ENCODE measurements around the gene RENBP.

RENBP gene

GRCh38 chrX:153889123-153889522 is 55.3 kb downstream of the RENBP start:
- DNase-seq (ENCODE audit: low read depth in 2 of 2), result no peak

DNA sequence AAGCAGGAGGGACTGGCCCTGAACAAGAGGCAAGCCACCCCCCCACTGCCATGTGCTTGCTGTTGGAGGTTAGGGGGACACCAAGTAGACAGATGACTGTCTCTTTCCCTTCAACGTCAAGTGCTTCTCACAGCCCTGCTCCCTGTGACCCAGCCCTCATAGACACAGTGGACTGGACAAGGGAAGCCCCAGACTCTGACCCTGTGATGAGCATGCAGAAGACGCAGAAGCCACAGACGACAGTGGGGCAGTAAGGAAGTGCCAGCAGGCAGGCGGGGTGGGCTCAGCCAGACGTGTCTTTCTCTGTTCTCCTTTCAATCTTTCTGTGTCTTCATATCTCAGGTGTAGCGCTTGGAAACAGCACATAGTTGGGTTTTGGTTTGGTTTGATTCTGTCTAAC is 56.1 kb downstream of the RENBP start:
- DNase-seq (ENCODE audit: low read depth in 2 of 2), result no peak

DNA sequence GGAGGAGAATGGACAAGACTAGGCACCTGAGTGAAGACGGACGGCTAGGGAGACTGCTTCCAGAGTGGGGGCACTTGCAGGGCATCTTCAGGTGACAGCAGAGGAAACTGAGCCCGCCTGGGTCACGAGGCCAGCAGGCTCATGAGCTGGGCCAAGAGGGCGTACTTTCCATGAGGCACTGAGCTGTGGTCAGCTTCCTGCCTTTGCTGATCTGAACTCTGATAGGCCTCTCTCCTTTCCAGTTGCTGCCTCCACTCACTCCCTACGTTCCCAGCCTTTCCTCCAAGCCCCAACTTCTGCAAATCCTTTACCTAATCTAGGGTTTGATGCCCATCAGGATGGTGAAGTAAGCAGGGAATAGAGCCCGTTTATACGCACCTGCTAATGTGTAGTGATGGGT is 57.1 kb downstream of the RENBP start:
- no peak for DNase-seq (ENCODE audit: low read depth in 2 of 2)

GRCh38 chrX:153886915-153887314 is 57.5 kb downstream of the RENBP start:
- DNase-seq (ENCODE audit: low read depth in 2 of 2), result no peak

DNA sequence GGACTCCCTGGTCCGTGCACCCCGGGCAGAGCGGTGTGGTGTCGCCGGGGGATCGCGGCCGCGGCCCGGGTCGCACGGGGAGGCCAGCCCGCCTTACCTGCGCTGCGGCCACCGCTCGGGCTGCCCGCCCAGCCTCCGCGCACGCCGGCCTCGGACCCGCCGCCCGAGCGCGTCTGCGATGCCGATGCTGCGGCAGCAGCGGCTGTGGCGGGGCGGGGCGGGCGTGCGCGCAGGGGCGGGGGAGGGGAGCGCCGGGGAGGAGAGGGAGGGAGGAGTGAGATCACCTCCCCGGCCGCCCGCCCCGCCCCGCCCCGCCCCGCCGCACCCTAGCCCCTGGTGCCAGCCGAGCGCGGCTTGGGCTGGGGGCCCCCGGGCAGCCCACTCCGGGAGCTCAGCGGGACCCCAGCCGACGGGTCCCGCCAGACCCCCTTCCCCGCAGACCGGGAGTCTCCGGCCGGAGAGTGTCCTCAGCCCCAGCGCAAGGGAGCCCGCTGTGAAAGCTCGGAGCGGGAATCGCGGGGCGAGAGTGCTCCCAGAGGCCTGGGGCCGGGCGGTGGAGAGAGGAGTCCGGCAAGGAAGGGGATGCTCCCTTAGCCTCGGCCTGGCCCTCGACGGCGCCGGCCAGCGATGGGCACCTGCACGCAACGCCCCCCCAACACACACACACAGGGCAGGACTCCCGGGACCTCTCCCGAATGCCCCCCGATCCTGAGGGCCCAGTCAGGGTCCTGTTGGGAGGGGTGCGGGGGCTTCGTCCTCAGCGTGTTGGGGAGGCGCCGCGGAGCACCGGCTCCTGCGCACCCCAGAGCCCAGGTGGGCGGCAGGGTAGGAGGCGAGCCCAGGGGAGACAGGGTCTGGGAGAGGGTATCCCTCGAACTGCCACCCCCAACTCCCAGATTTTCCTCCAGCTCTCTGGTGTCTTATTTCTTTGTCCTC is 58.2 kb downstream of the RENBP start, which contains the start of gene L1CAM:
TSS of gene L1CAM (minus strand) at position 206 of the 936 bp plus-strand sequence. CDS start 10,337 bp downstream, outside the sequence.
- no peak for DNase-seq (ENCODE audit: low read depth in 2 of 2)

Data from activated CD8-positive, alpha-beta memory T cell treated with anti-CD3 and anti-CD28 coated beads for 4 hours (primary cell).